GM23248 (cell line): Measurements from ENCODE around the gene ST13. TPM values are rescaled to one million over a fixed set of nuclear protein-coding genes. Genes with fewer than 3 reads are reported as not detected.
A peak's percentile ranks its signal among the peaks of the same experiment; 100 is the strongest.

ENCODE experiments used
- DNase-seq: peaks from one replicate; pipeline ENCODE4 v3.0.0-alpha.2; 2015
- H2AFZ ChIP-seq: fragments of 200-600 bp; sonication (generic); 2 replicates; pipeline ENCODE4 v1.6.1; 2016; ENCODE audit warnings: antibody characterized with exemption
- H3F3A ChIP-seq: fragments of 200-600 bp; sonication (generic); 2 replicates; pipeline ENCODE4 v1.6.1; 2016; ENCODE audit warnings: mild to moderate bottlenecking, antibody characterized with exemption, mixed run types; ENCODE audit not compliant: insufficient read depth
- H3K27ac ChIP-seq: fragments of 200-600 bp; sonication (generic); 2 replicates; pipeline ENCODE4 v1.5.1; 2016; ENCODE audit warnings: mild to moderate bottlenecking
- H3K27me3 ChIP-seq: fragments of 200-600 bp; sonication (generic); replicated peaks from 2 replicates; pipeline ENCODE4 v1.6.1; 2016; ENCODE audit warnings: mild to moderate bottlenecking; ENCODE audit not compliant: insufficient read depth
- H3K36me3 ChIP-seq: fragments of 200-600 bp; sonication (generic); 2 replicates; pipeline ENCODE4 v1.6.1; 2016; ENCODE audit warnings: low read depth, mild to moderate bottlenecking
- H3K4me1 ChIP-seq: fragments of 200-600 bp; sonication (generic); 2 replicates; pipeline ENCODE4 v1.6.1; 2016; ENCODE audit warnings: mild to moderate bottlenecking; ENCODE audit not compliant: insufficient read depth
- H3K4me2 ChIP-seq: fragments of 200-600 bp; sonication (generic); one replicate; pipeline ENCODE4 v1.6.1; 2016; ENCODE audit warnings: mild to moderate bottlenecking; ENCODE audit not compliant: unreplicated experiment
- H3K4me3 ChIP-seq: fragments of 200-600 bp; sonication (generic); 2 replicates; pipeline ENCODE4 v1.5.1; 2016; ENCODE audit warnings: mild to moderate bottlenecking
- H3K79me2 ChIP-seq: fragments of 200-600 bp; sonication (generic); 2 replicates; pipeline ENCODE4 v1.6.1; 2016; ENCODE audit warnings: mild to moderate bottlenecking; ENCODE audit not compliant: insufficient read depth
- H3K9ac ChIP-seq: fragments of 200-600 bp; sonication (generic); 2 replicates; pipeline ENCODE4 v1.6.1; 2016; ENCODE audit warnings: mild to moderate bottlenecking
- H3K9me2 ChIP-seq: fragments of 200-600 bp; sonication (generic); 2 replicates; pipeline ENCODE4 v1.6.1; 2016; ENCODE audit warnings: mixed run types, mild to moderate bottlenecking, moderate library complexity; ENCODE audit not compliant: insufficient read depth
- H3K9me3 ChIP-seq: fragments of 200-600 bp; sonication (generic); one replicate; pipeline ENCODE4 v1.6.1; 2017; ENCODE audit warnings: low read depth
- H4K20me1 ChIP-seq: fragments of 200-600 bp; sonication (generic); 2 replicates; pipeline ENCODE4 v1.6.0; 2016; ENCODE audit not compliant: insufficient read depth
- EZH2 ChIP-seq: fragments of 200-600 bp; sonication (generic); IDR thresholded peaks from 2 replicates; pipeline ENCODE4 v1.6.1; 2018; ENCODE audit warnings: antibody characterized with exemption, mild to moderate bottlenecking; ENCODE audit not compliant: insufficient read depth, poor library complexity, severe bottlenecking
- EZH2phosphoT487 ChIP-seq: fragments of 200-600 bp; sonication (generic); IDR thresholded peaks from 2 replicates; pipeline ENCODE4 v1.6.1; 2018; ENCODE audit warnings: antibody characterized with exemption, moderate library complexity, mild to moderate bottlenecking, low read depth; ENCODE audit not compliant: insufficient read depth
- WGBS, 2 experiments: methylation state at CpG; one replicate each; pipeline ENCODE4 v1.1.6; 2015 to 2017; ENCODE audit warnings: low lambda C conversion rate in 2 of 2, low coverage in 1 of 2; ENCODE audit errors: missing lambda C conversion rate in 2 of 2; 5-methylcytosine and 5-hydroxymethylcytosine counted together
- in situ Hi-C: fragments of 300-500 bp; cut with MboI; formaldehyde crosslinking; loops from 2 replicates; pipeline ENCODE4 v1.15.0; 2020
- polyA plus RNA-seq: library from polyadenylated mRNA; unstranded; fragments of >200 nt; fragmentation: Nextera tagmentation; extraction: Ambion mirVana; gene quantifications from 2 replicates; pipeline ENCODE4 v1.2.1, GENCODE V29; 2016
- total RNA-seq: library from RNA; depleted of rRNA; stranded (reverse); fragments of >200 nt; shearing (Covaris generic); gene quantifications from 2 replicates; pipeline ENCODE4 v1.2.3, GENCODE V29; 2014

The ST13 gene
- total and polyA plus RNA-seq, 2 experiments from 2014 or later, result 141 to 161 TPM

GRCh38 chr22:40805239-40805638 is 51.2 kb downstream of the ST13 start:
- Histone ChIP-seq H3K79me2 (peaks cover 81% of the 10 kb centered on the region), H3K36me3 (peaks cover 4% of the 10 kb centered on the region; the same call in 1 of the 2 replicates), H3K4me2 (no peak overlapping the region), H3K27me3 (no peaks in the 10 kb centered on the region), H3K9ac (no peak overlapping the region), H3K9me3 (no peaks in the 10 kb centered on the region), H3K9me2 (no peaks in the 10 kb centered on the region), H3F3A (0 out of 2 replicates have a peak, but pooled peaks cover 5% of the 10 kb centered on the region), H3K4me1 (0 out of 2 replicates have a peak, but pooled peaks cover 11% of the 10 kb centered on the region), H2AFZ (no peak overlapping the region), H3K27ac (no peak overlapping the region), H3K4me3 (no peak overlapping the region), H4K20me1 (no peaks in the 10 kb centered on the region)
- in situ Hi-C loops, result no loop called here
- 98 to 100% methylated on average over 4 of the region's 4 CpGs for WGBS, 2 experiments
- TF ChIP-seq EZH2, result no peak
- no peak for TF ChIP-seq EZH2phosphoT487
- DNase-seq, result no peak

DNA sequence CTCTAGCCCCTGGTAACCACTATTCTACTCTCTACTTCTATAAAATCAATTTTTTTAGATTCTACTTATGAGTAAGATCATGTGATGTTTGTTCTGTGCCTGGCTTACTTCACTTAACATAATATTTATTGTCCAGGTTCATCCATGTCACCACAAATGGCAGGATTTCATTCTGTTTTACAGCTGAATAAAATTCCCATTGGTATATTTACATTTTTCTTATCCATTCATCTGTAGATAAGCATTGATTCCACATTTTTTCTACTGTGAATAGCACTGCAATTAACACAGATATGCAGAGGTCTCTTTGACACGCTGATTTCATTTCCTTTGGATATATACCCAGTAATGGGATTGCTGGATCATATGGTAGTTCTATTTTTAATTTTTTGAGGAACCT is 53.1 kb downstream of the ST13 start:
- DNase-seq, result no peak
- in situ Hi-C loops, result no loop called here
- Histone ChIP-seq H3K4me1 (0 out of 2 replicates have a peak, but pooled peaks cover 5% of the 10 kb centered on the region), H2AFZ (no peak overlapping the region), H3K9ac (no peak overlapping the region), H4K20me1 (no peaks in the 10 kb centered on the region), H3K4me3 (no peak overlapping the region), H3F3A (no peaks in the 10 kb centered on the region), H3K36me3 (peaks cover 4% of the 10 kb centered on the region; the same call in 1 of the 2 replicates), H3K9me2 (no peaks in the 10 kb centered on the region), H3K27me3 (no peaks in the 10 kb centered on the region), H3K27ac (no peak overlapping the region), H3K4me2 (no peak overlapping the region), H3K9me3 (no peaks in the 10 kb centered on the region), H3K79me2 (peaks cover 70% of the 10 kb centered on the region)
- WGBS, 2 experiments, result 15 to 19% methylated on average over 1 of the region's 1 CpG
- no peak for TF ChIP-seq EZH2phosphoT487
- no peak for TF ChIP-seq EZH2

- 96 to 98% methylated on average over 3 of the region's 3 CpGs for WGBS, 2 experiments
- in situ Hi-C loops, result no loop called here
- H3K4me2 ChIP-seq, result no peak overlapping the region
These were observed 57.4 kb downstream of the ST13 start for GRCh38 chr22:40799008-40799407.

DNA sequence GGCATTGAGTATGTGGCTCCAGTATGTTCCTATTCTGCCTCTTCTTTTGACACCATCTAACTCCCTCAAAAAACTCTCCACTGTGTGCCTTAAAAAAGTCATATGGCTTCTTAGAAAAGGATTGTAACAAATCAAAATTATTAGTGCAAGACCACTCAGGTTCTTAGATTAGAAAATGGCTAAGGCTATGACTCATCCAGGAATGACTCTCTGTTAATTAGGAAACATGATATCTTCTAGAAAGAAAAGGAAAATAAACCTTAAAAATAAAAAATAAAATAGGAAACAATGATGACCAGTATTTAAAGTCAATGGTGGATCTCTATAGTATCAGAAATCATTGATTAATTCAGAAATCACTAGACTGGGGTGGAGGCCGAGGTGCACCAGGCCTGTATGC is 59.0 kb downstream of the ST13 start:
- H3K9ac ChIP-seq, result no peak overlapping the region
- H3K9me3 ChIP-seq, result no peaks in the 10 kb centered on the region
- 94 to 100% methylated on average over 1 of the region's 1 CpG for WGBS, 2 experiments
- H3F3A ChIP-seq, result no peaks in the 10 kb centered on the region
- in situ Hi-C loops, result no loop called here
- H3K9me2 ChIP-seq, result no peaks in the 10 kb centered on the region
- no peak overlapping the region for H3K4me2 ChIP-seq
- no peaks in the 10 kb centered on the region for H3K36me3 ChIP-seq
- H2AFZ ChIP-seq, result no peak overlapping the region
- H4K20me1 ChIP-seq, result no peaks in the 10 kb centered on the region
- no peaks in the 10 kb centered on the region for H3K27me3 ChIP-seq
- peaks cover 13% of the 10 kb centered on the region for H3K4me1 ChIP-seq
- no peak overlapping the region for H3K4me3 ChIP-seq
- H3K79me2 ChIP-seq, result peaks cover 17% of the 10 kb centered on the region
- DNase-seq, result peak; percentile 45
- TF ChIP-seq EZH2phosphoT487 (no peak), EZH2 (no peak)
- no peak overlapping the region for H3K27ac ChIP-seq

More at GRCh38 chr22:40799008-40799407, 57.4 kb downstream of the ST13 start:
- Histone ChIP-seq H3K9ac (no peak overlapping the region), H3K9me2 (no peaks in the 10 kb centered on the region), H3K27ac (no peak overlapping the region), H3K27me3 (no peaks in the 10 kb centered on the region), H4K20me1 (no peaks in the 10 kb centered on the region), H3K4me1 (peaks cover 13% of the 10 kb centered on the region), H3F3A (no peaks in the 10 kb centered on the region), H3K79me2 (peaks cover 28% of the 10 kb centered on the region), H3K9me3 (no peaks in the 10 kb centered on the region), H3K4me3 (no peak overlapping the region), H3K36me3 (no peaks in the 10 kb centered on the region), H2AFZ (no peak overlapping the region)
- DNase-seq, result no peak
- TF ChIP-seq EZH2phosphoT487 (no peak), EZH2 (no peak)

GRCh38 chr22:40792451-40792850 is 64.0 kb downstream of the ST13 start:
- Histone ChIP-seq H3K4me2 (no peak overlapping the region), H3K4me1 (peaks cover 11% of the 10 kb centered on the region), H3K79me2 (no peaks in the 10 kb centered on the region), H3K4me3 (no peak overlapping the region), H3K27ac (no peak overlapping the region), H3K36me3 (no peaks in the 10 kb centered on the region; the same call in 1 of the 2 replicates), H4K20me1 (no peaks in the 10 kb centered on the region), H3K9me2 (no peaks in the 10 kb centered on the region), H2AFZ (no peak overlapping the region), H3K9me3 (no peaks in the 10 kb centered on the region), H3K9ac (no peak overlapping the region), H3F3A (no peaks in the 10 kb centered on the region), H3K27me3 (no peaks in the 10 kb centered on the region)
- in situ Hi-C loops, result no loop called here
- DNase-seq, result no peak
- TF ChIP-seq EZH2phosphoT487 (no peak), EZH2 (no peak)
- 97 to 98% methylated on average over 2 of the region's 2 CpGs for WGBS, 2 experiments
